ENCODE measurements around the gene LHX6.

DNA sequence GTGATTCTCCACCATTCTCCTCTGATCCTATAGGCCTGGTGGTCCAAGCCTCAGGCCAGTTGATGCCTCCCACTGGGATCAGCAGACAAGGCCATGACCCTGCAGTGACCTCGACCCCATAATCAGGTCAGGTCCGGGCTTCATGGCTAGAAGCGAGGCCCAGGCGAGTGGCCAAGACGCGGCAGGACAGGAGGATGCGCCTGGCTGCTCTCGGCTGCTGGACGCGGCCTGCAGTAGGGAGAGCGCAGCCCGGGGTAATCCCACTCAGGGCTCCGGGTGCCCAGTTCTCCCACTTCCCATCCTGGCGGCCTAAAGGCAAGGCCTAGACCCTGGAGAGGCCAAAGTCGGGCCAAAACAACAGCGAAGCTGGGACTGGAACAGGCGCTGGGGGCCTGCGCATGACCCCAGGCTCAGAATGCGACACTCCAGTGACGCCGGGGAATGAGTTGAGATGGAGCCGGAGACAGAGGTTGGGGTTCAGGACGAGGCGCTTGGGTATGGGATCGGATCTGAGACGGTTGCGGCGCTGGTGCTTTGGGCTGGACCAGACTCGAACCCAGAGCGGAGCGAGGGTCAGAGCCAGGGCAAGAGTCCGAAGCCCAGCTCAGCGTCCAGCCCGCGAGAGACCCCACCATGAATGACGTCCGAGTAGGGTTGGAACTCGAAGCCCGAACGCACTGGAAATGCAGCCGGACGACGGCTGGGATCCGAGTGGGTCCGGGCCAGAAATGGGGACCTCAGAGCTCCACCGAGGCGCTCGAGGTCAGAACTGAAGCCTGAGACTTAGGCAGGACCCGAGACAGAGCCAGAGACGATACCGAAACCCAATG is 3.2 kb downstream of the LHX6 start:
- TF ChIP-seq CTCF (IDR thresholded peaks at IDR 0.05): no peak
- TF ChIP-seq POLR2A (IDR thresholded peaks at IDR 0.05): no peak
